Spleen (tissue), 7 donors: ENCODE results near the gene PRDM13.
A peak's percentile ranks its signal among the peaks of the same experiment; 100 is the strongest.

Source experiments
- CTCF ChIP-seq, 11 experiments: fragments of 200-600 bp in 7 of 11; fragments of 450-650 bp in 4 of 11; sonication (generic) in 4 of 11; IDR thresholded peaks in 8 of 11; conservative IDR thresholded peaks in 3 of 11; 1 replicate in 7 of 11; 2 replicates in 4 of 11; pipeline versions ENCODE4 v1.4.0 to v1.8.0; 2016 to 2021; ENCODE audit warnings: antibody characterized with exemption in 11 of 11, inconsistent platforms in 4 of 11, mild to moderate bottlenecking in 1 of 11
- POLR2A ChIP-seq, 3 donors: fragments of 450-650 bp; IDR thresholded peaks; one replicate each; pipeline ENCODE4 v1.5.1; 2017; ENCODE audit warnings: antibody characterized with exemption in 3 of 3, mild to moderate bottlenecking in 1 of 3
- donor health status: DM: no; HTN: no; CAD: no; lungs with moderate emphysema.
- donor health status: DM: no; HTN: no; CAD: no.
- donor health status: DM: no; HTN: no; CAD: no.

DNA sequence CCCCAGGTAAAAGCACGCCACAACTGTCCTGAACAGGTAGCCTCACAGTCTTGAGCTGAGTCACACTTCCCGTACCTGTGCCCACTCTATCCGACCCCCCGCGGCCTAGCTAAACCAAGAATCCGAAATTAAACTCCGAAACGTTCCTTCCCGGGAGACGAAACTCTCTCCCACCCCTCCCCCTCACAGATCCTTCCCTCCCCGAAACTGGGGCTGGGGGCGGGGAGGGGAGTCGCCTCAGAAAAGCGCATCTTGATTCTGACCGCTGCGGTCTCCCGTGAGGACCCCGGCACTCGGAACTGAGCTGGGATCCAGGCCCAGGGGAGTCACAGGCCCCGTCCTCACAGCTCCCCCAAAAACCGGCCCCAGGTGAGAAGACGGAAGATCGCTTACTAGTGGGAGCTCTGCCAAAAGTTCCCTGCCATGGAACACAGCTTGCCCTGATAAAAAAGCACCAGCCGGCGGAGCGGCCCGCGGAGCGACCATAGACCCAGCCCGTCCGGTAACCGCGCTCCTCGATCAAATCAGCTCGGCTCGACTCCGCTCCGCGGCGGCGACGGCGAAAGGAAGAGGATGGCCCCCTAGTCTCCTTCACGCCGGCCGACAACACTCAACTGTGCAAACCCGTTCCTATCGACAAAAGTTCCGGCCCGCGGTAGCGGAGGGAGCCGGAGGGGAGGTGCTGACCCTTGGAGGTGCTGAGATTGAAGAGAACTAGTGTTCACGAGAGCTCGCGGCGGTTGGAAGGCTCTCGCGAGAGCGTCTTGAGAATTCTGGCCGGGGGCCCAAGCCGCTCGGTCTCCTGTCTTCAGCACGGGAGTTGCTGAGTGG is 38.3 kb upstream of the PRDM13 start, which contains the start of gene CCNC:
- TF ChIP-seq POLR2A (IDR thresholded peaks at IDR 0.05), result peak in 2 of 3 donors; percentile 39 to 62
- TF ChIP-seq CTCF (IDR thresholded peaks at IDR 0.05 in 8 of 11, conservative IDR thresholded peaks at IDR 0.05 in 3 of 11), result peak in 1 of 11 experiments; percentile 7
